Dermis blood vessel endothelial cell (primary cell): ENCODE data around the gene KIF21A. TPM values are rescaled to one million over a fixed set of nuclear protein-coding genes. Genes with fewer than 3 reads are reported as not detected.

Experiments
- DNase-seq: peaks from one replicate; pipeline ENCODE4 v3.0.0; 2010
- total RNA-seq: library from RNA; depleted of rRNA; stranded (reverse); fragments of >200 nt; gene quantifications from 2 replicates; pipeline ENCODE4 v1.2.3, GENCODE V29; 2014

The KIF21A gene
- total RNA-seq, 1 donor from 2014 or later, result 8.3 TPM

- no peak for DNase-seq
Observed at GRCh38 chr12:39435531-39435930, 7.4 kb downstream of the KIF21A start.

- no peak for DNase-seq
Observed at GRCh38 chr12:39431797-39432196, 11.1 kb downstream of the KIF21A start.

- no peak for DNase-seq
Observed at GRCh38 chr12:39431002-39431796, 11.7 kb downstream of the KIF21A start.

GRCh38 chr12:39429809-39430208 is 13.1 kb downstream of the KIF21A start:
- DNase-seq, result no peak

GRCh38 chr12:39427360-39427808 is 15.5 kb downstream of the KIF21A start:
- no peak for DNase-seq

- DNase-seq, result no peak
Observed at GRCh38 chr12:39426636-39427240, 16.2 kb downstream of the KIF21A start.

GRCh38 chr12:39420043-39420442 is 22.9 kb downstream of the KIF21A start:
- DNase-seq, result no peak

- DNase-seq, result no peak
Observed at GRCh38 chr12:39419471-39419870, 23.4 kb downstream of the KIF21A start.

GRCh38 chr12:39417916-39418315 is 25.0 kb downstream of the KIF21A start:
- no peak for DNase-seq

GRCh38 chr12:39413836-39414771 is 28.8 kb downstream of the KIF21A start:
- no peak for DNase-seq

GRCh38 chr12:39412210-39412609 is 30.7 kb downstream of the KIF21A start:
- DNase-seq, result no peak

GRCh38 chr12:39406262-39406661 is 36.7 kb downstream of the KIF21A start:
- DNase-seq, result no peak

GRCh38 chr12:39405580-39405979 is 37.3 kb downstream of the KIF21A start:
- DNase-seq, result no peak

- no peak for DNase-seq
Observed at GRCh38 chr12:39404000-39404399, 38.9 kb downstream of the KIF21A start.

GRCh38 chr12:39403376-39403775 is 39.5 kb downstream of the KIF21A start:
- DNase-seq, result no peak

GRCh38 chr12:39402922-39403321 is 40.0 kb downstream of the KIF21A start:
- no peak for DNase-seq

- DNase-seq, result no peak
Observed at GRCh38 chr12:39401459-39401858, 41.5 kb downstream of the KIF21A start.

- no peak for DNase-seq
Observed at GRCh38 chr12:39395866-39396265, 47.1 kb downstream of the KIF21A start.

GRCh38 chr12:39393890-39394289 is 49.0 kb downstream of the KIF21A start:
- DNase-seq, result no peak

- no peak for DNase-seq
Observed at GRCh38 chr12:39393179-39393578, 49.7 kb downstream of the KIF21A start.

GRCh38 chr12:39392154-39392925 is 50.6 kb downstream of the KIF21A start:
- no peak for DNase-seq

- no peak for DNase-seq
Observed at GRCh38 chr12:39390752-39391151, 52.2 kb downstream of the KIF21A start.
